Endothelial cell of umbilical vein (primary cell): Measurements from ENCODE around the gene SCAP. TPM values are rescaled to one million over a fixed set of nuclear protein-coding genes. Genes with fewer than 3 reads are reported as not detected.

ENCODE experiments used
- BruUV-seq: library from RNA; stranded (reverse); fragments of 400-500 nt; replicated peaks from 2 replicates; lab custom pipeline; 2021; lab: Mats Ljungman, UMichigan
- CTCF ChIA-PET: fragments of 300-600, 350-600 bp; sonication (Branson Sonifier 250); formaldehyde crosslinking; loops from one replicate; lab custom pipeline; 2021; ENCODE audit warnings: antibody characterized with exemption, inconsistent platforms; lab: Charles Lee
- POLR2A ChIA-PET: fragments of 300-600, 350-600 bp; sonication (Branson Sonifier 250); formaldehyde crosslinking; loops from one replicate; lab custom pipeline; 2021; ENCODE audit warnings: antibody characterized with exemption, inconsistent platforms; lab: Charles Lee
- DNase-seq: peaks from one replicate; pipeline ENCODE4 v3.0.0-alpha.2; 2011; ENCODE audit warnings: low read depth, low spot score
- FAIRE-seq: peaks from 2 replicates; lab custom pipeline; 2011; peaks lifted over from hg19 to GRCh38; lab: Jason Lieb, UNC
- H2AFZ ChIP-seq: 2 replicates; pipeline ENCODE4 v1.6.0; 2012; ENCODE audit warnings: low read depth, low read length, control low read depth, inconsistent platforms
- H3K27ac ChIP-seq: 2 replicates; pipeline ENCODE4 v1.5.1; 2011; ENCODE audit warnings: low read depth, mild to moderate bottlenecking, control low read depth, low read length, moderate library complexity; ENCODE audit not compliant: insufficient read depth
- H3K27me3 ChIP-seq, 2 experiments: 2 replicates each; pipeline versions ENCODE4 v1.6.0 to v1.6.1; 2011; ENCODE audit warnings: low read length in 2 of 2, mixed read lengths in 1 of 2; ENCODE audit not compliant: control insufficient read depth in 2 of 2, insufficient read depth in 2 of 2
- H3K36me3 ChIP-seq, 2 experiments: 2 replicates in 1 of 2; 3 replicates in 1 of 2; pipeline ENCODE4 v1.5.1; 2011; ENCODE audit warnings: low read length in 2 of 2, mild to moderate bottlenecking in 1 of 2, moderate library complexity in 1 of 2; ENCODE audit not compliant: control insufficient read depth in 2 of 2, insufficient read depth in 2 of 2; ENCODE audit errors: extremely low read depth in 1 of 2
- H3K4me1 ChIP-seq: 3 replicates; pipeline ENCODE4 v1.5.1; 2011; ENCODE audit warnings: mild to moderate bottlenecking, low read length; ENCODE audit not compliant: control insufficient read depth, insufficient read depth; ENCODE audit errors: extremely low read depth
- H3K4me2 ChIP-seq: 2 replicates; pipeline ENCODE4 v1.6.1; 2011; ENCODE audit warnings: low read length, control low read depth, mixed read lengths; ENCODE audit not compliant: insufficient read depth
- H3K4me3 ChIP-seq, 3 experiments: fragments of 200-600 bp in 1 of 3; sonication (generic), shearing (Covaris generic) in 1 of 3; replicated peaks in 1 of 3; 2 replicates each; pipeline ENCODE4 v1.5.1; 2011 to 2016; ENCODE audit warnings: control low read depth in 3 of 3, low read length in 3 of 3, mild to moderate bottlenecking in 2 of 3, inconsistent platforms in 1 of 3, low read depth in 1 of 3, moderate library complexity in 1 of 3; ENCODE audit not compliant: insufficient read depth in 1 of 3
- H3K79me2 ChIP-seq: 2 replicates; pipeline ENCODE4 v1.6.0; 2012; ENCODE audit warnings: low read length, inconsistent platforms; ENCODE audit not compliant: control insufficient read depth, insufficient read depth
- H3K9ac ChIP-seq: replicated peaks from 2 replicates; pipeline ENCODE3; 2011; ENCODE audit warnings: low read length, control low read depth; ENCODE audit not compliant: insufficient read depth; ENCODE audit errors: extremely low read depth
- H3K9me1 ChIP-seq: replicated peaks from 3 replicates; pipeline ENCODE4 v1.6.0; 2011; ENCODE audit warnings: mild to moderate bottlenecking, low read length; ENCODE audit not compliant: control insufficient read depth, insufficient read depth; ENCODE audit errors: extremely low read depth
- H3K9me3 ChIP-seq: replicated peaks from 2 replicates; pipeline ENCODE4 v1.5.1; 2012; ENCODE audit warnings: low read length, inconsistent platforms; ENCODE audit not compliant: control insufficient read depth, insufficient read depth
- H4K20me1 ChIP-seq: replicated peaks from 2 replicates; pipeline ENCODE3; 2011; ENCODE audit warnings: mild to moderate bottlenecking, low read length; ENCODE audit not compliant: control insufficient read depth, insufficient read depth; ENCODE audit errors: extremely low read depth
- EZH2 ChIP-seq: IDR thresholded peaks from 2 replicates; pipeline ENCODE4 v1.6.1; 2012; ENCODE audit warnings: borderline replicate concordance, low read depth, mild to moderate bottlenecking, moderate library complexity, low read length, inconsistent platforms; ENCODE audit not compliant: severe bottlenecking
- FOS ChIP-seq: IDR thresholded peaks from 2 replicates; pipeline ENCODE4 v1.6.1; 2011; ENCODE audit warnings: mild to moderate bottlenecking, low read length, moderate library complexity, borderline replicate concordance; ENCODE audit not compliant: insufficient read depth
- GATA2 ChIP-seq: IDR thresholded peaks from 2 replicates; pipeline ENCODE4 v1.7.0; 2011; ENCODE audit warnings: low read depth, mild to moderate bottlenecking, moderate library complexity, mixed read lengths, low read length; ENCODE audit not compliant: insufficient read length, insufficient read depth
- JUN ChIP-seq: IDR thresholded peaks from 2 replicates; pipeline ENCODE4 v1.6.1; 2011; ENCODE audit warnings: borderline replicate concordance, low read depth; ENCODE audit not compliant: insufficient read length, insufficient read depth
- MYC ChIP-seq: IDR thresholded peaks from one replicate; pipeline ENCODE4 v1.6.1; 2011; ENCODE audit warnings: mild to moderate bottlenecking, low read depth, low read length
- POLR2A ChIP-seq: IDR thresholded peaks from 2 replicates; pipeline ENCODE4 v1.6.1; 2012; ENCODE audit warnings: low read depth, mild to moderate bottlenecking, control low read depth, low read length
- POLR2AphosphoS5 ChIP-seq: IDR thresholded peaks from 2 replicates; pipeline ENCODE4 v1.6.1; 2012; ENCODE audit warnings: low read depth, mild to moderate bottlenecking, control low read depth, low read length, moderate library complexity; ENCODE audit not compliant: insufficient read depth
- dilution Hi-C: fragments of 300-500 bp; cut with MboI; formaldehyde crosslinking; loops from one replicate; pipeline ENCODE4 v1.15.0; 2019; ENCODE audit warnings: low sequenced_read_pairs; ENCODE audit not compliant: extremely low pct_ligation_motif_present
- intact Hi-C: fragments of 100-400 bp; cut with micrococcal nuclease; formaldehyde crosslinking; loops from one replicate; pipeline ENCODE4 v1.10.0; 2022
- polyA plus RNA-seq, 4 experiments: library from polyadenylated mRNA; depleted of rRNA in 3 of 4; stranded (reverse) in 3 of 4; unstranded in 1 of 4; fragments of >200 nt; gene quantifications; 2 replicates each; pipeline versions ENCODE4 v1.2.1 to v1.2.3, GENCODE V29; 2011 to 2012; ENCODE audit warnings: missing spikeins in 1 of 4
- total RNA-seq: library from RNA; stranded (reverse); gene quantifications from 2 replicates; pipeline ENCODE4 v1.2.3, GENCODE V29; 2021
- TF ChIP-seq, protein P1 (sequence below), 2 donors: IDR thresholded peaks; 1 replicate in 1 of 2; 2 replicates in 1 of 2; pipeline ENCODE4 v1.5.1; 2011; ENCODE audit warnings: low read length in 2 of 2, mild to moderate bottlenecking in 2 of 2, moderate library complexity in 2 of 2, control low read depth in 1 of 2, inconsistent platforms in 1 of 2, low read depth in 1 of 2; ENCODE audit not compliant: insufficient read depth in 1 of 2; ENCODE audit errors: extremely low read depth in 1 of 2
- TF ChIP-seq, protein P2 (sequence below): IDR thresholded peaks from 2 replicates; pipeline ENCODE4 v1.6.1; 2011; ENCODE audit not compliant: insufficient read depth, insufficient read length

Gene SCAP
- total and polyA plus RNA-seq, 2 donors (not counting 3 experiments of a cell fraction or from before 2014, with no cell fraction given): 34.7 to 59.0 TPM

DNA sequence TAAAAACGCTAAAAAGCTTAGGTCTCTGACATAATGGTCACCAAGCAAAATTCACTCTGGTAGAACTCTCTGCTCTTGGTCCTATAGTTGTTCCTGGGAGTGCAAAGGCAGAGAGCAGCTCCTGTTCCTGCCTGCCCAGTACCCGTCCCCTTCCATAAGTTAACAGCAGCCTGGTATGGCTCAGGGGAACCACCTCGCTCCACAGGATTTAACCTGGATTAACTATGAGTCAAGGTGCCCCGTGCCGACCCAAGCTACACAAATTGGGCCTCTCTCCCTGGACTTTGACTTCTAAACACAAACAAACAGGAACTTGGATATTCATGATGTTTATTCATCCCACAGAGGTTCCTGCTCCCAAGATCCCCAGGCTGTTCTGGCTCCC, 32.1 kb downstream of the SCAP start:
- Histone ChIP-seq H3K9me3 (no peaks in the 10 kb centered on the region), H2AFZ (no peak overlapping the region), H4K20me1 (no peaks in the 10 kb centered on the region), H3K79me2 (no peaks in the 10 kb centered on the region), H3K9ac (no peak overlapping the region), H3K9me1 (no peaks in the 10 kb centered on the region), H3K4me1 (no peaks in the 10 kb centered on the region), H3K4me3 (no peak overlapping the region), H3K27me3 (no peaks in the 10 kb centered on the region), H3K36me3 (peaks cover 0 to 2% of the 10 kb centered on the region in 2 experiments), H3K4me2 (no peak overlapping the region), H3K27ac (no peak overlapping the region)
- ChIA-PET CTCF (interaction anchor here (1.0 to 1.1 kb wide), 2 partner anchors 22 to 32 kb away, joined by 3 to 5 read pairs; partner anchors contain the start of gene SCAP), POLR2A (no interaction called here)
- dilution Hi-C loops: no loop called here
- no TSS peak for BruUV-seq
- FAIRE-seq (no peak), DNase-seq (no peak)
- intact Hi-C loops: loop anchor here (2.0 kb wide), 1 partner anchor 51 kb away; no protein-coding TSS in a partner anchor
- TF ChIP-seq, protein P1, sequence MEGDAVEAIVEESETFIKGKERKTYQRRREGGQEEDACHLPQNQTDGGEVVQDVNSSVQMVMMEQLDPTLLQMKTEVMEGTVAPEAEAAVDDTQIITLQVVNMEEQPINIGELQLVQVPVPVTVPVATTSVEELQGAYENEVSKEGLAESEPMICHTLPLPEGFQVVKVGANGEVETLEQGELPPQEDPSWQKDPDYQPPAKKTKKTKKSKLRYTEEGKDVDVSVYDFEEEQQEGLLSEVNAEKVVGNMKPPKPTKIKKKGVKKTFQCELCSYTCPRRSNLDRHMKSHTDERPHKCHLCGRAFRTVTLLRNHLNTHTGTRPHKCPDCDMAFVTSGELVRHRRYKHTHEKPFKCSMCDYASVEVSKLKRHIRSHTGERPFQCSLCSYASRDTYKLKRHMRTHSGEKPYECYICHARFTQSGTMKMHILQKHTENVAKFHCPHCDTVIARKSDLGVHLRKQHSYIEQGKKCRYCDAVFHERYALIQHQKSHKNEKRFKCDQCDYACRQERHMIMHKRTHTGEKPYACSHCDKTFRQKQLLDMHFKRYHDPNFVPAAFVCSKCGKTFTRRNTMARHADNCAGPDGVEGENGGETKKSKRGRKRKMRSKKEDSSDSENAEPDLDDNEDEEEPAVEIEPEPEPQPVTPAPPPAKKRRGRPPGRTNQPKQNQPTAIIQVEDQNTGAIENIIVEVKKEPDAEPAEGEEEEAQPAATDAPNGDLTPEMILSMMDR (IDR thresholded peaks at IDR 0.05; ENCODE audit: extremely low read depth in 1 of 2, insufficient read depth in 1 of 2, low read depth in 1 of 2, low read length in 2 of 2): no peak
- TF ChIP-seq GATA2 (no peak), MYC (no peak), EZH2 (no peak), POLR2A (no peak), POLR2AphosphoS5 (no peak), FOS (no peak), JUN (no peak)
- TF ChIP-seq, protein P2, sequence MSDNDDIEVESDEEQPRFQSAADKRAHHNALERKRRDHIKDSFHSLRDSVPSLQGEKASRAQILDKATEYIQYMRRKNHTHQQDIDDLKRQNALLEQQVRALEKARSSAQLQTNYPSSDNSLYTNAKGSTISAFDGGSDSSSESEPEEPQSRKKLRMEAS: no peak
